ENCODE data around the gene SERTAD1. TPM values are rescaled to one million over a fixed set of nuclear protein-coding genes. Genes with fewer than 3 reads are reported as not detected.
"Not testable (repeated sequence)": the region's sequence is repeated elsewhere in the genome, so short reads cannot be mapped to it uniquely, and the experiment has no call there.

Gene SERTAD1
- total and polyA plus RNA-seq, 2 of the 8 experiments (the other 6 are each of a cell fraction or from before 2014, with no cell fraction given), result 5.4 to 6.6 TPM

DNA sequence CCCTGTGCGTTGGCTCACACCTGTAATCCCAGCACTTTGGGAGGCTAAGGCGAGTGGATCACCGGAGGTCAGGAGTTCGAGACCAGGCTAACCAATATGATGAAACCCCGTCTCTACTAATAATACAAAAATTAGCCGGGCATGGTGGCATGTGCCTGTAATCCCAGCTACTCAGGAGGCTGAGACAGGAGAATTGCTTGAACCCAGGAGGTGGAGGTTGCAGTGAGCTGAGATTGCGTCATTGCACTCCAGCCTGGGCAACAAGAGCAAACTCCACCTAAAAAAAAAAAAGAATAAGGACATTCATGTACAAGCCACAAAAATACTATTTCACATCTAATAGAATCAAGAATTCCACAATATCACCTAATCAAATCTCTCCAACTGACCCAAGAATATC lies 2.4 kb upstream of the SERTAD1 start:
- not testable (repeated sequence) for H3K23ac ChIP-seq (ENCODE audit: insufficient read length); H3K23me2 ChIP-seq (ENCODE audit: low read depth, low read length); H3K36me3 ChIP-seq (ENCODE audit: control insufficient read depth in 2 of 4, insufficient read depth in 4 of 4, low read length in 3 of 4); H2BK12ac ChIP-seq (ENCODE audit: low read depth, low read length); H3K18ac ChIP-seq (ENCODE audit: extremely low read depth, low read length); H3K9me3 ChIP-seq (ENCODE audit: insufficient read depth in 2 of 2, low read depth in 1 of 2, low read length in 1 of 2); FAIRE-seq; H4K91ac ChIP-seq (replicated peaks; ENCODE audit: insufficient read length, low read length); H3K56ac ChIP-seq (replicated peaks; ENCODE audit: insufficient read length, low read depth, low read length); H2BK5ac ChIP-seq (ENCODE audit: low read depth, low read length); H2BK120ac ChIP-seq (replicated peaks; ENCODE audit: low read depth, low read length); H4K5ac ChIP-seq (ENCODE audit: insufficient read length, low read depth, low read length); H3K4me3 ChIP-seq (ENCODE audit: extremely low read depth in 1 of 4, insufficient read depth in 2 of 4, low read depth in 3 of 4, low read length in 4 of 4); H3K9ac ChIP-seq (replicated peaks in 1 of 4; ENCODE audit: extremely low read depth in 1 of 4, low read depth in 3 of 4, low read length in 3 of 4); H3K14ac ChIP-seq (ENCODE audit: insufficient read length); H3K4me1 ChIP-seq (replicated peaks in 1 of 4; ENCODE audit: control insufficient read depth in 3 of 4, insufficient read depth in 4 of 4, low read length in 3 of 4); H4K8ac ChIP-seq (ENCODE audit: extremely low read depth, insufficient read depth, low read length); H2BK15ac ChIP-seq (ENCODE audit: low read length); H3K79me2 ChIP-seq (ENCODE audit: control insufficient read depth in 1 of 2, insufficient read depth in 2 of 2, low read length in 2 of 2); H2AK5ac ChIP-seq (ENCODE audit: low read depth, low read length); DNase-seq (ENCODE audit: low read depth in 1 of 2, low spot score in 2 of 2); H3K27ac ChIP-seq (ENCODE audit: low read depth, low read length); H3K4ac ChIP-seq (replicated peaks; ENCODE audit: insufficient read length, low read depth, low read length); H2BK20ac ChIP-seq (ENCODE audit: low read length); H4K20me1 ChIP-seq (replicated peaks in 1 of 2; ENCODE audit: control insufficient read depth in 1 of 2, insufficient read depth in 2 of 2, low read length in 2 of 2); H3K79me1 ChIP-seq (ENCODE audit: low read depth, low read length); H3K4me2 ChIP-seq (ENCODE audit: insufficient read depth in 1 of 2, low read depth in 2 of 2, low read length in 2 of 2); H3K27me3 ChIP-seq (replicated peaks in 1 of 4; ENCODE audit: control insufficient read depth in 3 of 4, extremely low read depth in 1 of 4, insufficient read depth in 3 of 4, low read length in 3 of 4); H2AFZ ChIP-seq (ENCODE audit: low read length)
- WGBS, 2 experiments (ENCODE audit: extremely low coverage in 1 of 2, insufficient coverage in 1 of 2, insufficient read length in 1 of 2, insufficient replicate concordance in 2 of 2, low coverage in 1 of 2, low lambda C conversion rate in 2 of 2, missing lambda C conversion rate in 1 of 2), result 95% methylated on average over 6 of the region's 7 CpGs; no CpG with 5 or more reads in 1 of the 2 experiments
- CTCF ChIA-PET (ENCODE audit: partially characterized antibody), result interaction anchor here (0.6 to 1.5 kb wide), 3 partner anchors 10 to 27 kb away, joined by 3 to 6 read pairs (median 3); no protein-coding TSS in a partner anchor
- POLR2A ChIA-PET (ENCODE audit: partially characterized antibody), result interaction anchor here (0.6 to 3.1 kb wide), 5 partner anchors 11 to 1342 kb away, joined by 3 to 23 read pairs (median 3); no protein-coding TSS in a partner anchor
